Mammary epithelial cell (primary cell): ENCODE data around the gene ABR.

Experiments used
- CTCF ChIP-seq, 2 donors: IDR thresholded peaks in 1 of 2; conservative IDR thresholded peaks in 1 of 2; 2 replicates each; pipeline ENCODE4 v1.5.1; 2011 to 2012; ENCODE audit warnings: inconsistent platforms in 2 of 2, low read length in 2 of 2, mild to moderate bottlenecking in 2 of 2, control low read depth in 1 of 2, low read depth in 1 of 2; ENCODE audit not compliant: insufficient read depth in 1 of 2; ENCODE audit errors: extremely low read depth in 1 of 2
- EZH2 ChIP-seq: IDR thresholded peaks from 2 replicates; pipeline ENCODE4 v1.6.1; 2012; ENCODE audit warnings: low read length, inconsistent platforms, borderline replicate concordance

GRCh38 chr17:1126801-1127550, 52.8 kb downstream of the ABR start:
- TF ChIP-seq CTCF (conservative IDR thresholded peaks at IDR 0.05 in 1 of 2, IDR thresholded peaks at IDR 0.05 in 1 of 2; ENCODE audit: extremely low read depth in 1 of 2, insufficient read depth in 1 of 2, low read depth in 1 of 2, low read length in 2 of 2) (no peak), EZH2 (no peak)
